Measurements from ENCODE around the gene TMEM97. TPM values are rescaled to one million over a fixed set of nuclear protein-coding genes. Genes with fewer than 3 reads are reported as not detected.

TMEM97 gene
- 306 TPM for polyA plus RNA-seq (2013, experiment 1 of 2)
- 326 TPM for polyA plus RNA-seq (2013, experiment 2 of 2)

DNA sequence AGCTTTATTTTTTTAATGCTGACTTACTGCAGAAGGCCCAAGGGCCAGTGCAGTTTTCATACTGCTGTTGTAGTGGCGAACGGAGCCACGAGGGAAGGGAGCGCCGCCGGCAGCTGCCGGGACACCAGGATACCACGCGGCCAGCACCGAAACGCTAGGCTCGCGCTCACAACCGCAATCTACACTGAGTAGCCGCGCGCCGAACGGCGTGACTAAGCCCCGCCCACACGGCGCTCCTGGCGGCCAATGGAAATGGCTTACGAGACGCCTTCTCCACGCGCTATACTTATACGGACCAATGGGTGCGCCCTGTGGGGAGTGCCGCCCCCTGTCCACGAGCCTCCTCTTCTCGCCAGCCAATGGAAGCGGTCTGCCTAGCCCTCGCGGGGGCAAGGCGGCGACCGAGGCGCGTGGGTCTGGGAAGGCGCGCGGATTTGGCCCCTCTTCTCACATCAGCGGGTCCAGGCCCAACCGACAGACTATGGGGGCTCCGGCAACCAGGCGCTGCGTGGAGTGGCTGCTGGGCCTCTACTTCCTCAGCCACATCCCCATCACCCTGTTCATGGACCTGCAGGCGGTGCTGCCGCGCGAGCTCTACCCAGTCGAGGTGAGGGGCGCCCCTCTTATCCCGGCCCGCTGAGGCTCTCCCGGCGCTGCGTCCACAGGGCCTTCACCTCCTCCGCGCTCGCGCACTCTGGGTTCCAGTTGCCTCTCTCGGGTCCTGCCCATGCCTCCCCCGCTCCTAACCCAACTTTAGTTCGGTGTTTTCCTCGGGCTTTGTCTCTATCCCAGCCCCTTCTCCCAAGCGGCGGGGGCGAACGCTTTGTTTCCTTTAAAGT lies at the start of gene TMEM97:
Gene TMEM97, plus strand, starts transcription at position 442 of the 839 bp plus-strand sequence. Its CDS starts 40 bp downstream, at position 482.
- Histone ChIP-seq H3K4me2 (ENCODE audit: low read length) (peak within 1 kb of the TSS; percentile 83), H3K27ac (ENCODE audit: low read depth, low read length) (peak within 1 kb of the TSS; percentile 66), H3K36me3 (ENCODE audit: control insufficient read depth, insufficient read depth, low read length) (no peaks in the 10 kb centered on the region), H3K79me2 (ENCODE audit: control insufficient read depth, insufficient read depth, low read length) (peaks cover 44% of the 10 kb centered on the region), H3K79me1 (ENCODE audit: low read length) (peaks cover 6% of the 10 kb centered on the region), H3K23ac (ENCODE audit: low read length) (no peak within 1 kb of the TSS), H3K4ac (ENCODE audit: low read depth, low read length) (peak within 1 kb of the TSS; percentile 66), H2AK5ac (ENCODE audit: low read length) (peak within 1 kb of the TSS; percentile 14), H3K4me1 (ENCODE audit: control insufficient read depth, low read depth, low read length) (peaks cover 7% of the 10 kb centered on the region), H3K9ac (ENCODE audit: low read length) (peak within 1 kb of the TSS; percentile 88), H3K4me3 (ENCODE audit: low read length) (peak within 1 kb of the TSS; percentile 91), H2BK120ac (ENCODE audit: low read depth, low read length) (no peak within 1 kb of the TSS), H2BK15ac (replicated peaks; ENCODE audit: low read depth) (no peak within 1 kb of the TSS), H2BK5ac (ENCODE audit: low read length) (peak within 1 kb of the TSS; percentile 39), H3K18ac (ENCODE audit: low read length) (peak within 1 kb of the TSS; percentile 63), H3K56ac (ENCODE audit: low read length) (peak within 1 kb of the TSS; percentile 92), H4K5ac (ENCODE audit: low read length) (peak within 1 kb of the TSS; percentile 12), H4K8ac (ENCODE audit: low read depth, low read length) (no peak within 1 kb of the TSS), H3K27me3 (ENCODE audit: insufficient read depth, low read length, poor library complexity) (no peaks in the 10 kb centered on the region)
- peak; percentile 97 for DNase-seq
- no CpG with 5 or more reads among the region's 72 CpGs for WGBS (ENCODE audit: extremely low coverage, insufficient coverage, low lambda C conversion rate)

DNA sequence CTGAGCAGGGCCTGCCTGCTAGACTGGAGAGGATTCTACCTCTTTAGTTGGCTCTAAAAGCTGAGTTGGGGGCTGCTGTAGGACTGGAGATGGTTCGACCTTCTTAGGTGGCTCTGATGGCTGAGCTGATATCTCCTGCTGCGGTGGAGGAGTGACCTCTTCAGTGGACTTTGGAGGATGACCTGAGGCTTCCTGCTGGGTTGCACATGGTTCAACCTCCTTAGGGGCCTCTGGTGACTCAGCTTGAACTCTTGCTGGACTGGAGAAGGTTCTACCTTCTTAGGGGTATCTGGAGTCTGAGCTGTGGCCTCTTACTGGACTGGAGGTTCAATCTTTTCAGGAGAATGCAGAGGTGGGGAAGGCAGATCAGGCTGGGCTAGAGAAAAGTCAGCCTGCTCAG lies 48.9 kb upstream of the TMEM97 start:
- Histone ChIP-seq H4K8ac (ENCODE audit: low read depth, low read length) (no peak overlapping the region), H3K36me3 (ENCODE audit: control insufficient read depth, insufficient read depth, low read length) (no peaks in the 10 kb centered on the region), H3K56ac (ENCODE audit: low read length) (no peak overlapping the region), H4K5ac (ENCODE audit: low read length) (no peak overlapping the region), H2BK120ac (ENCODE audit: low read depth, low read length) (no peak overlapping the region), H3K4me3 (ENCODE audit: low read length) (no peak overlapping the region), H3K4me1 (ENCODE audit: control insufficient read depth, low read depth, low read length) (no peaks in the 10 kb centered on the region), H3K27ac (ENCODE audit: low read depth, low read length) (no peak overlapping the region), H2AK5ac (ENCODE audit: low read length) (no peak overlapping the region), H3K23ac (ENCODE audit: low read length) (no peak overlapping the region), H2BK15ac (replicated peaks; ENCODE audit: low read depth) (no peak overlapping the region), H2BK5ac (ENCODE audit: low read length) (no peak overlapping the region), H3K4ac (ENCODE audit: low read depth, low read length) (no peak overlapping the region), H3K79me2 (ENCODE audit: control insufficient read depth, insufficient read depth, low read length) (no peaks in the 10 kb centered on the region), H3K27me3 (ENCODE audit: insufficient read depth, low read length, poor library complexity) (no peaks in the 10 kb centered on the region), H3K9ac (ENCODE audit: low read length) (no peak overlapping the region), H3K4me2 (ENCODE audit: low read length) (no peak overlapping the region), H3K79me1 (ENCODE audit: low read length) (no peaks in the 10 kb centered on the region), H3K18ac (ENCODE audit: low read length) (no peak overlapping the region)
- DNase-seq = no peak
- WGBS (ENCODE audit: extremely low coverage, insufficient coverage, low lambda C conversion rate) = no CpG with 5 or more reads among the region's 2 CpGs

DNA sequence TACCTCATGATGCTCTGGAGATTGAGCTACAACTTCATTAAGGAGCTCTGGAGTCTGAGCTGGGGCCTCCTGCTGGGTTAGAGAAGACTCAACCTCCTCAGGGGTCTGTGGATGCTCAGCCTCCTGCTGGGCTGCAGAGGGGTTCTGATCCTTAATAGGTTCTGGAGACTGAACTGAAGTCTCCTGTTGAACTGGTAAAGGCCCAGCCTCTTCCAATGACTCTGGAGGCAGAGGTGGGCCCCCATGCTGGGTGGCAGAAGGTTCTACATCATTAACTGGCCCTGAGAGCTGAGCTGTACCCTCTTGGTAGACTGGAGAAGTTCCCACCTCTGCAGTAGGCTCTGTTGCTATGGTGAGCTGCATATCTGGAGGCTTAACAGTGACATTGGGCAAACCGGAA lies 48.1 kb upstream of the TMEM97 start:
- no CpG with 5 or more reads among the region's 1 CpG for WGBS (ENCODE audit: extremely low coverage, insufficient coverage, low lambda C conversion rate)

DNA sequence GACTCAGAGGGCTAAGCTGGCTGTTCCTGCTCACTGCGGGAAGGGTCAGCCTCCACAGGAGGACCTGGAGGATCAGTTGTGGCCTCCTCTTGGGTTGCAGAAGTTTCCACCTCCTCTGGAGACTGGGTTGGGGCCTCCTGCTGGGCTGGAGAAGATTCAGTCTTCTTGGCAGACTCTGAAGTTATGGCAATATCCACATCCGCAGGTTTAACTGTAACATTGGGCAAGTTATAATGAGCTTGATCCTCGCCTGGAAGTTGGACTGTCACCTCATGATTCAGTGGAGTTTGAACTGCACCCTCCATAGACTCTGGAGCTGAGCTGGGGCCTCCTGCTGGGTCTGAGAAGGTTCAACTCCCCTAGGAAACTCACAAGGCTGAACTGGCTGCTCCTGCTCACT lies 47.6 kb upstream of the TMEM97 start:
- no peak overlapping the region for H3K56ac ChIP-seq (ENCODE audit: low read length)
- WGBS (ENCODE audit: extremely low coverage, insufficient coverage, low lambda C conversion rate) = no CpG with 5 or more reads among the region's 3 CpGs
- no peaks in the 10 kb centered on the region for H3K4me1 ChIP-seq (ENCODE audit: control insufficient read depth, low read depth, low read length)
- no peak overlapping the region for H3K4ac ChIP-seq (ENCODE audit: low read depth, low read length)
- no peak overlapping the region for H3K18ac ChIP-seq (ENCODE audit: low read length)
- DNase-seq = no peak
- no peak overlapping the region for H4K8ac ChIP-seq (ENCODE audit: low read depth, low read length)
- H3K27me3 ChIP-seq (ENCODE audit: insufficient read depth, low read length, poor library complexity) = no peaks in the 10 kb centered on the region
- H3K9ac ChIP-seq (ENCODE audit: low read length) = no peak overlapping the region
- no peaks in the 10 kb centered on the region for H3K79me1 ChIP-seq (ENCODE audit: low read length)
- no peak overlapping the region for H4K5ac ChIP-seq (ENCODE audit: low read length)
- no peak overlapping the region for H3K27ac ChIP-seq (ENCODE audit: low read depth, low read length)
- H2BK5ac ChIP-seq (ENCODE audit: low read length) = no peak overlapping the region
- H3K4me2 ChIP-seq (ENCODE audit: low read length) = no peak overlapping the region
- H2AK5ac ChIP-seq (ENCODE audit: low read length) = no peak overlapping the region
- no peak overlapping the region for H3K23ac ChIP-seq (ENCODE audit: low read length)
- no peak overlapping the region for H2BK15ac ChIP-seq (replicated peaks; ENCODE audit: low read depth)
- H3K36me3 ChIP-seq (ENCODE audit: control insufficient read depth, insufficient read depth, low read length) = no peaks in the 10 kb centered on the region
- no peak overlapping the region for H2BK120ac ChIP-seq (ENCODE audit: low read depth, low read length)
- no peaks in the 10 kb centered on the region for H3K79me2 ChIP-seq (ENCODE audit: control insufficient read depth, insufficient read depth, low read length)
- H3K4me3 ChIP-seq (ENCODE audit: low read length) = no peak overlapping the region

More for the DNA sequence above, 48.1 kb upstream of the TMEM97 start:
- Histone ChIP-seq H3K27me3 (ENCODE audit: insufficient read depth, low read length, poor library complexity) (no peaks in the 10 kb centered on the region), H3K79me1 (ENCODE audit: low read length) (no peaks in the 10 kb centered on the region), H3K18ac (ENCODE audit: low read length) (no peak overlapping the region), H3K4me1 (ENCODE audit: control insufficient read depth, low read depth, low read length) (no peaks in the 10 kb centered on the region), H3K4me3 (ENCODE audit: low read length) (no peak overlapping the region), H4K5ac (ENCODE audit: low read length) (no peak overlapping the region), H3K56ac (ENCODE audit: low read length) (no peak overlapping the region), H2AK5ac (ENCODE audit: low read length) (no peak overlapping the region), H3K4ac (ENCODE audit: low read depth, low read length) (no peak overlapping the region), H2BK120ac (ENCODE audit: low read depth, low read length) (no peak overlapping the region), H2BK15ac (replicated peaks; ENCODE audit: low read depth) (no peak overlapping the region), H3K79me2 (ENCODE audit: control insufficient read depth, insufficient read depth, low read length) (no peaks in the 10 kb centered on the region), H3K23ac (ENCODE audit: low read length) (no peak overlapping the region), H3K9ac (ENCODE audit: low read length) (no peak overlapping the region), H3K27ac (ENCODE audit: low read depth, low read length) (no peak overlapping the region), H3K36me3 (ENCODE audit: control insufficient read depth, insufficient read depth, low read length) (no peaks in the 10 kb centered on the region), H2BK5ac (ENCODE audit: low read length) (no peak overlapping the region), H3K4me2 (ENCODE audit: low read length) (no peak overlapping the region), H4K8ac (ENCODE audit: low read depth, low read length) (no peak overlapping the region)
- DNase-seq = no peak

DNA sequence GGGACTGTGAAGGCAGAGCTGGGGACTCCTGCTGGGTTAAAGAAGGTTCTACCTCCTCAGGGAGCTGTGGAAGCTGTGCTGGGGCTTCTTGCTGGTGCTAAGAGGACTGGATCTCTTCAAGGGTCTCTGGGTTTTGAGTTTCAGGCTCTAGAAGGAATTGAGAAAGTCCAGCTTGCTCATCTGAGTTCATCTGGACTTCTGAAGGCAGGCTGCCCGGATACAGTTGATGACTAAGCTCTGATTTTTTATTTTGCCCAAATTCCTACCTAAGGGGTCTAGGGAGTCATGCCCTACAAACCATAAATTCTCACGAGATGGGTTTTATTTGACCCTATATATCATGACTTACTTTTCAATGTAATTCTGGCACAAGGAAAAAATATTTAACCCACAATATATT lies 46.8 kb upstream of the TMEM97 start:
- DNase-seq = no peak
- H3K4me3 ChIP-seq (ENCODE audit: low read length) = no peak overlapping the region
- no peak overlapping the region for H3K18ac ChIP-seq (ENCODE audit: low read length)
- H3K79me1 ChIP-seq (ENCODE audit: low read length) = no peaks in the 10 kb centered on the region
- H3K79me2 ChIP-seq (ENCODE audit: control insufficient read depth, insufficient read depth, low read length) = no peaks in the 10 kb centered on the region
- WGBS (ENCODE audit: extremely low coverage, insufficient coverage, low lambda C conversion rate) = no CpG with 5 or more reads among the region's 2 CpGs
- no peak overlapping the region for H3K4ac ChIP-seq (ENCODE audit: low read depth, low read length)
- no peak overlapping the region for H2BK120ac ChIP-seq (ENCODE audit: low read depth, low read length)
- no peak overlapping the region for H4K8ac ChIP-seq (ENCODE audit: low read depth, low read length)
- H2BK15ac ChIP-seq (replicated peaks; ENCODE audit: low read depth) = no peak overlapping the region
- H3K27ac ChIP-seq (ENCODE audit: low read depth, low read length) = no peak overlapping the region
- no peak overlapping the region for H3K56ac ChIP-seq (ENCODE audit: low read length)
- no peak overlapping the region for H4K5ac ChIP-seq (ENCODE audit: low read length)
- H2BK5ac ChIP-seq (ENCODE audit: low read length) = no peak overlapping the region
- H3K9ac ChIP-seq (ENCODE audit: low read length) = no peak overlapping the region
- no peaks in the 10 kb centered on the region for H3K27me3 ChIP-seq (ENCODE audit: insufficient read depth, low read length, poor library complexity)
- no peak overlapping the region for H2AK5ac ChIP-seq (ENCODE audit: low read length)
- no peaks in the 10 kb centered on the region for H3K4me1 ChIP-seq (ENCODE audit: control insufficient read depth, low read depth, low read length)
- no peak overlapping the region for H3K4me2 ChIP-seq (ENCODE audit: low read length)
- H3K23ac ChIP-seq (ENCODE audit: low read length) = no peak overlapping the region
- H3K36me3 ChIP-seq (ENCODE audit: control insufficient read depth, insufficient read depth, low read length) = no peaks in the 10 kb centered on the region
